IPS-11a (cell line): ENCODE results near the gene MITF.

Experiments
- H3K4me3 ChIP-seq: one replicate; pipeline ENCODE4 v1.5.1; 2013; ENCODE audit warnings: low read depth, low read length, control low read depth

MITF gene

GRCh38 chr3:69944931-69945493 lies 205.7 kb downstream of the MITF start:
- no peak overlapping the region for H3K4me3 ChIP-seq

DNA sequence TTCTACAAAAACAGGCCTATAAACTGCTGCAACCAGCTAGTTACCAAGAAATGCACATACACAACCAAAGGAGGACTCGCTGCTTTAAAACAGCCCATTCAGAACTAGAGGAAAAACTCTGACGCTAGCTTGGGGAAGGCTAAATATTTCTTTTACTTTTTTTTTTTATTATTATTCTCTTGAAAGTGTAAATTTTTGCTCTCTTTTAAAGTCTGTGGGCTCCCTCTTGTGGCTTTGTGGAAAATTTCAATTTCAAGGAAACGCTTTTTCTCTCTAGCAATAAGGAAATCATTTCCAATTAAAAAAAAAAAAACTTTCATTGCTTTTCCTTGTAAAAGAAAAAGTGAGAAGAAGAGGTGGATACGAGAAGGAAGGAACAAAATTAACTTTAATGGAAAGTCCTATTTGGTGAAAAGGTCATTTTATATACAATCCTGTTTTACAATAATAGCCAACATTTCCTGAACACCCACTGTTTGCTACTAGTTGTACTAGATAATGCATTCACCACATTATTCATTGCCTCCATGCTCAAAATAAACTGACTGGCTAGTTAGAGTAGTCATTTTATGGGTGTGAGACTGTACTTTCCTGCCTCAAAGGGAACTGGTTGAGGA lies 209.1 kb downstream of the MITF start:
- no peak overlapping the region for H3K4me3 ChIP-seq

DNA sequence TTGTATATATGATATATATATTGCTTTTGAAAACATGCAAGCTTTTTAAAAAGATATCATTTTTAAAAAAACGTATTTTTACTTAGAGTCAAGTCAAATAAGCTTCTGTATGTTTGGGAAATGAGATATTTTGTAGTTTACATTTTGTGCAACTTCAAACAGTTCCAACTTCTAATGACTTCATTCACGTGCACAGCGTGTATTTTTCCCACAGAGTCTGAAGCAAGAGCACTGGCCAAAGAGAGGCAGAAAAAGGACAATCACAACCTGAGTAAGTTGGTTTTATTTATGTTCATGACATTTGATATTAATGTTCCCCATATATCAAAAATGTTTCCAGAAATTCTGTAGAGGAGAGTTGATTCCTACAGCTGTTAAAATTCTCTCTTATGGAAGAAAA lies 212.4 kb downstream of the MITF start:
- no peak overlapping the region for H3K4me3 ChIP-seq

DNA sequence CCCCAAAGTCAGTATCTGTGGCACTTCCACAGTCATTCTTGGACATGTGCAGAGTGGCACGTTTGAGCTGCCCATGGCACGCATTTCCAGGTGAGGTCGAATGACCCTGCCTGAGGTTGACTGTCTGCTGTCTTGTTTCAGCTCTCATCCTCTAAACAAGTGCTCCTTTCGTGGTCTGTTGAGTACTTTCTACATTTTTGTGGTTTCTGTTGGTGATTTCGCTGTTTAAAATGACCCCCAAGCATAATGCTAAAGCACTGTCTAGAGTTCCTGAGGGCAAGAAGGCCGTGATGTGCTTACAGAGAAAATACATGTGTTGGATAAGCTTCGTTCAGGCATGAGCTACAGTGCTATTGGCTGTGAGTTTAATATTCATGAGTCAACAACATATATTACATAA lies 220.3 kb downstream of the MITF start:
- H3K4me3 ChIP-seq: no peak overlapping the region

GRCh38 chr3:69961706-69962439 lies 222.6 kb downstream of the MITF start:
- H3K4me3 ChIP-seq: no peak overlapping the region

- no peak overlapping the region for H3K4me3 ChIP-seq
These were observed 224.4 kb downstream of the MITF start for GRCh38 chr3:69963643-69964042.

DNA sequence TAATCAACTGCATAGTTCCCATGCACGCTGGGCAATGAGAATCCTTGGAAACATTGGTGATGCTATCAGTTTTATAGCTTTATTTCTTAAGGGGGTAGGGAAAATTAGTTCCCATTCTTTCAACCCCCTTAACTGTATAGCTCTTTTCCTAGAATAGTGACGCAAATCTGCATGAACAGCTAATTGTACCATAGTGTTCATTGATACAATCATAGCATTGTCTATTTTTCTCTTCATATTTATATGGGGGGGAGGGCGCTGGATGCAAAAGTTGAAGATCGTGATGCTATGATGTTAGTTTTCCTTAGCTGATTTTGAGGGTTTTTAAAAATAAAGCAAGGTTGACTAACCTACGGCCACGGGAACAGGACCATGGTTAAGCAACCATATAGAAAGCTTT lies 227.9 kb downstream of the MITF start:
- H3K4me3 ChIP-seq: no peak overlapping the region

GRCh38 chr3:69970827-69971226 lies 231.6 kb downstream of the MITF start:
- no peak overlapping the region for H3K4me3 ChIP-seq

DNA sequence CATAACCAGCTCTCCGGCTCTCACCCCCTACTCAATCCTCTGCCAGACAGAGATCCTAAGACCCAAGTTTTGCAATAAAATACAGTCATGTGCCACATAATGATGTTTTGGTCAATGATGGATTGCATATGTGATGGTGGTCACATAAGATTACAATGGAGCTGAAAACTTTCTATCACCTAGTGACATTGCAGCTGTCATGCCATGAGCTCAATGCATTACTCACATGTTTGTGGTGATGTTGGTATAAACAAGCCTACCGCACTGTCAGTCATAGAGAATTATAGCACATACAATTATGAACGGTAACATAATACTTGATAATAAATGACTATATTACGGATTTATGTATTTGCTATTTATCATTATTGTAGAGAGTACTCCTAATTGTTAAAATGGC lies 233.4 kb downstream of the MITF start:
- H3K4me3 ChIP-seq: no peak overlapping the region

GRCh38 chr3:69976021-69976420 lies 236.8 kb downstream of the MITF start:
- H3K4me3 ChIP-seq: no peak overlapping the region

DNA sequence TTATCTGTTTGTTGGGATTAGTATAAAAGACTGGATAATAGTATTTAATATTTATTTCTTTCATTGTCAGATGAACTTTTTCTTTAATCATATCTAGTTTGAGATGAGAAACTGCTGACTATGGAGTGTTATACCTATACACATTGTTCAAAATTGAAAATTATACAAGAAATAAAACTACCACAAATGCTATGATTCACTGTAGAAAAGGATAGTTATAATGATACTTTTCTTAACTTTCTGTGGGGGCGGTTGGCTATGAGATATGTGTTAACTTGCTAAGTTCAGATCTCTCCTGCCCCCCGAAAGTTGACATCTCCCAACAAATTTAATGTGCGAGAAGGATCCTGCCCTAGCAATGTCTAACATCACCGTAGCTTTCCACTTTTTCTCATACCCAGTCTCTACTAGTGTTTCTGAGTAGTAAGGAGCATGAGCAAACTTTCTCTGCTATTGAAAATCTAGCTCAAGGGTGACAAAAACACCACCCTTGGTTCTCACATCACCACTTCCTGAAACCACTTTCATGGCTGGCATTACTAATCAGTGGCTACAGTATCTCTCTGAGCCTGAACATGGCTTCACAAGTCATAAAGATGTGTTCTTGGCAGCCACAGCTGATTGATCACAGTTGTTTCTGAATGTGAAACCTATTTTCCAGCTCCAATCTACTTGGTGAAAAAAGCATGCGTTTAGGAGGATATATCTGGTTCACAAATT lies 244.4 kb downstream of the MITF start:
- no peak overlapping the region for H3K4me3 ChIP-seq

GRCh38 chr3:69985266-69985665 lies 246.0 kb downstream of the MITF start:
- H3K4me3 ChIP-seq: no peak overlapping the region

DNA sequence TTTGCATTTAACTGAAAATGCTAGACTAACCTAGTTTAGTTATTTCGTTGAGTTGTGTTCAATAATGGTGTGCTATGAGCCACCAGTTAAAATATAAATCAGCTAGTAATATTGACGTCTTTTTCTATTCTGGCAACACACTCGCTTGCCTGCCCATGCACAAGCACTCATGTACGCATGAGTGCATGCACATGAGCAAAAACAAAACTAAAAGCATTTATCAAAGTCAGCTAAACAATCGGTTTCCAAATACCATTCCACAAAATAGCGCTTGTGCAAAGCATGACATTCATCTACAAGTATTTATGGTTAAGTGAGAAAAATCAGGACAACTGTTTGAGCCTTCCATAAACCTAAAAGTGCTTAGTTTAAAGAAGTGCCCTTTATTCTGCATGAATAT lies 247.2 kb downstream of the MITF start:
- no peak overlapping the region for H3K4me3 ChIP-seq

DNA sequence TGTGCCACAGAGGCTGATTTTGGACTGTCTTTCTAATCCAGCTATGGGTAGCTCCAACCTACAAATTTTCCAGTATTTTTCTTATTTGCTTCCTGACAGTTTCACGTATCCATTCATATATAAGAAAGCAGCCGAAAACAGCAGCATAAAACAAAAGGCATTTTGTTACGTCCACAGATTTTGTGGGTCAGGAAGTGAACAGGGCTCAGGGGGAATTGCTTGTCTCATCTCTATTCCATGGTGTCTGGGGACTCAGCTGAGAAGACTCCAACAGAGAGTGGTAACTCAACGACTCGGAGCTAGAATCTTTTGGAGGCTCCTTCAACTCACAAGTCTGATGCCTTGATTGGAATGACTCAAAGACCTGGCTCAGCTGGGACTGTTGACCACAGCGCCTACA lies 248.6 kb downstream of the MITF start:
- H3K4me3 ChIP-seq: no peak overlapping the region

DNA sequence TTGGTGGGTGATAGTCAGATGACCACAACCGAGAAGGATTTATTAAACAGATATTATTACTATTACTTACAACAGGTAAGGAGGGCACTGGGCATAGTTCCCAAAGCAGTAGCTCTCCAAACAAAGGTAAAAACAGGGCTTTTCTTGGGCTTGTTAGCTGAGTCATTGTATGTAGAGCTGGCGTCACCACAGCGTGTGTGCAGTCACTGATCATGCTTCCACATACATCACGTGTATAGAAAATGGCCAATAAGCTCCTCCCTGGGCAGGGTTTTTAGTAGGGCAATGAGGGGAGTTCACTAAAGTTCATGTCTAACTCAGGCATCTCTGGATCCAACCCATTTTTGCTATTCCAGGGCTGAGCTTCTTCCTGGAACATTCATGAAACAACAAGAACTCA lies 254.5 kb downstream of the MITF start:
- H3K4me3 ChIP-seq: no peak overlapping the region

DNA sequence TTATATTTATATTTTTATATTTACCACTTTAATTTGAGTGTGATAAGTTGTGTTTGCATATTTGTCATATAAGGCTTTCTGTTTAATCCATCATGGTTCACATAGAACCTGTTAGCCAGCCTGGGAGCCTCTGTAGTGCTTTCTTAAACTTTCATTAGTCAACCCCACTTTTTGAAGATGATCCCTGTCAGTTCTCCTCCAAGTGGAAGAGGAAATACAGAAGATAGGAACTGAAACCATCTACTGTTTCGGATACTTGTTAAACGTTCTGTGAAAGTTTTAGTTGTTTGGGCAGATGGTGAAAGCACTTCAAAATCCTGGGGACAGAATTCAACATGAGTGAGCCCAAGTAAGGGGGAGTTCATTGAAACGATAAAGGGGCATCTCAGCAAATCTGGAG lies 255.7 kb downstream of the MITF start:
- no peak overlapping the region for H3K4me3 ChIP-seq

GRCh38 chr3:69997631-69998307 lies 258.5 kb downstream of the MITF start:
- H3K4me3 ChIP-seq: no peak overlapping the region

DNA sequence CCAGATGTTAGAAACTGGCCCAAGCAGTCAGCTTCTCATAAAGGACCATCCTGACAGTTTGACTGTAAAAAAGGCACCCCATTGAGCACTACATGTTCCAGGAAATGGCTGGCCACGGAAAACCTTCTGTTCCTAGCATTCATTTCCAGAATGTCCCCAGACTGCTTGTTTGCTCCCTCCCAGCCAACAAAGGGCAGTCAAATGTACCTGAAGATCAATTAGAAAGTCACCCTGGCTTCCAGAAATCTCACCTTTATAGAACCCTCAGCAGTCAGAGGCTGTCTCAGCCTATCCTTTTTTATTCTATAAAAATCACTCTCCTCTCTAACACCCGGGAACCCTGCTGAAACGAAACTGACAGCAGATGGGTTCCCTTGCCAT lies 259.5 kb downstream of the MITF start:
- no peak overlapping the region for H3K4me3 ChIP-seq

DNA sequence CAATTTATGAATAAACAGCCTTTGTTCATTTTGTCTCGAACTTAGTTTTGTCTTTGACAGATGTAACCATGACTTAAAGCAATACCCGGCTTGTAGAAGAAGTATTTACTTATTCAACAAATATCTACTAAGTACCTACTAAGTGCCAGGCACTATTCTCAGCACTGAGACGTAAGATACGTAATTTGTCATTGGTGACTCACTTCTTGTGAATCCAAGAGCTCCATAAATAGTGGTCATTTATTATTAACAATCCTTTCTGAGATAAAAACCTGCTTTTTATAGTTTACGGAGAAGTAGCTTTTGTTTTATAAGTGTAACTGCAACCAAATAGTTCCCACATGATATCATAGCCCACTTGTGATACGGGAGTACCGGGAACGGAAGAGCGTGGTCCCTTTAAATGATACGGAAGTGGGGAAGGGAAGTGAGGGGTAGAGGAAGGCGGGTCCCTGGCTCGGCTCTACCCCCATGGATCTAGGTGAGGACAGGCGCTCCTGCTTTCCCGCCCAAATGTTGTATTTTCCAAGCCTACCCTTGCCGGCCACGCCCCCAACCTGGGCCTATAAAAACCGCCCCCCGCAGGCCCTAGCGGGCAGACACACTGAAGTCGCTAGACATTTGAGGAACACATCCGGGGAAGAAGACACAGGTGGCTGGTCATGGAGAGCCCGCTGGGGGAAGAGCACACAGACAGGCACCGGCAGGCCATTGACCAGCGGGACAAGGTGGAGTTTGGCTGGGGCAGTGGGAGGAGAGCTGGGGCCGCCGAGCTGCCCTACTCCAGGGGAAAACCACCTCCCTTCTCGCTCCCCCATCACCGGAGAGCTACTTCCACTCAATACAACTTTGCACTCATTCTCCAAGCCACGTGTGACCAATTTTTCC lies 260.1 kb downstream of the MITF start, which contains the start of gene SAMMSON:
Gene SAMMSON (plus strand): TSS at position 594 of the 888 bp plus-strand sequence.
- no peak within 1 kb of the TSS for H3K4me3 ChIP-seq

DNA sequence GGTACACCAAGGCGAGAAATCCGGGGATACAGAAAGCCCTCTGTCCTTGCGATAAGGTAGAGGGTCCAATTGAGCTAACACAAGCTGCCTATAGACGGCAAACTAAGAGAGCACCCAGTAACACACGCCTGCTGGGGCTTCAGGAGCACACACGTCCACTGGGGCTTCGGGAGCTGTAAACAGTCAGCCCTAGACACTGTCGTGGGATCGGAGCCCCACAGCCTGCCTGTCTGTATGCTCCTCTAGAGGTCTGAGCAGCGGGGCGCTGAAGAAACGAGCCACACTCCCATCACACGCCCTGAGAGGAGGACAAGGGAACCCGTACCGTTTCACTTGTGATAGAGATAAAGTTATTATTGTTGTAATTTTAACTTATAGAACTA lies 260.8 kb downstream of the MITF start:
- H3K4me3 ChIP-seq: no peak overlapping the region
